Endothelial cell (in vitro differentiated cells): ENCODE results near the gene C16orf89. TPM values are rescaled to one million over a fixed set of nuclear protein-coding genes. Genes with fewer than 3 reads are reported as not detected.
"Not testable (repeated sequence)": the region's sequence is repeated elsewhere in the genome, so short reads cannot be mapped to it uniquely, and the experiment has no call there.

Experiments
- DNase-seq: peaks from one replicate; pipeline ENCODE4 v3.0.0; 2021; ENCODE audit warnings: low spot score
- H3K27ac Mint-ChIP-seq: one replicate; pipeline ENCODE4 v1.8.0; 2021; ENCODE audit warnings: mixed read lengths, inconsistent platforms; ENCODE audit not compliant: unreplicated experiment
- H3K27me3 Mint-ChIP-seq: one replicate; pipeline ENCODE4 v1.8.0; 2021; ENCODE audit warnings: mild to moderate bottlenecking, moderate library complexity, mixed read lengths, inconsistent platforms; ENCODE audit not compliant: unreplicated experiment
- H3K36me3 Mint-ChIP-seq: one replicate; pipeline ENCODE4 v1.8.0; 2021; ENCODE audit warnings: mild to moderate bottlenecking, low read depth, mixed read lengths, inconsistent platforms; ENCODE audit not compliant: unreplicated experiment
- H3K4me1 Mint-ChIP-seq: one replicate; pipeline ENCODE4 v1.8.0; 2021; ENCODE audit warnings: mild to moderate bottlenecking, mixed read lengths, inconsistent platforms; ENCODE audit not compliant: unreplicated experiment
- H3K4me3 Mint-ChIP-seq: one replicate; pipeline ENCODE4 v1.8.0; 2021; ENCODE audit warnings: mild to moderate bottlenecking, mixed read lengths, inconsistent platforms; ENCODE audit not compliant: unreplicated experiment
- H3K9me3 Mint-ChIP-seq: one replicate; pipeline ENCODE4 v1.8.0; 2021; ENCODE audit warnings: mixed read lengths, inconsistent platforms; ENCODE audit not compliant: unreplicated experiment
- total RNA-seq: library from RNA; stranded (reverse); fragmentation: NEBNext Ultra II Directional; extraction: Animal tissue kit (Norgen Biotek cat#: 25700); gene quantifications from one replicate; pipeline ENCODE4 v1.2.1, GENCODE V29; 2021; ENCODE audit not compliant: unreplicated experiment
- TF ChIP-seq, protein P1 (sequence below): fragments of 200-600 bp; sonication (generic); IDR thresholded peaks from one replicate; pipeline ENCODE4 v1.5.0; 2021; ENCODE audit warnings: antibody characterized with exemption; ENCODE audit not compliant: unreplicated experiment

The C16orf89 gene
- total RNA-seq, 1 donor from 2014 or later = not detected

DNA sequence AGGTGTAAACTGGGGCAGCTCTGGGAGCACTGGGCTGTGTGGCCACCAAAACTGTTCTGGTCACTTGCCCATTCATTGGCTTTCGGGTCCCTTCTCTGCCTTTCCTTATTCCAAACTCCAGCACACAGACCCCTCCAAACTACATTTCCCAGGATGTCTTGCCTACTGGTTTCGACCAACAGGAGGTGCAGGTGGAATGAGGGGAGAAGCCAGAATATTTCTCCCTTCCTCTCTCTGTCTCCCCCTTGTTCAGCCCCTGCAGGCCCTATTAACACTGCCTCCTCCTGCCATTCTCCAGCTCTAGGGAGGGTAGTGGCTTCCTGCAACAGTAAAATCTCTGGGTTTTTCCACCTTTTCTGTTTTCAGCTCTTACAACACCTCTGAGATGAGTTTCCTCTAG is 18.8 kb downstream of the C16orf89 start:
- H3K27me3 Mint-ChIP-seq = peaks cover 7% of the 10 kb centered on the region
- TF ChIP-seq, protein P1, sequence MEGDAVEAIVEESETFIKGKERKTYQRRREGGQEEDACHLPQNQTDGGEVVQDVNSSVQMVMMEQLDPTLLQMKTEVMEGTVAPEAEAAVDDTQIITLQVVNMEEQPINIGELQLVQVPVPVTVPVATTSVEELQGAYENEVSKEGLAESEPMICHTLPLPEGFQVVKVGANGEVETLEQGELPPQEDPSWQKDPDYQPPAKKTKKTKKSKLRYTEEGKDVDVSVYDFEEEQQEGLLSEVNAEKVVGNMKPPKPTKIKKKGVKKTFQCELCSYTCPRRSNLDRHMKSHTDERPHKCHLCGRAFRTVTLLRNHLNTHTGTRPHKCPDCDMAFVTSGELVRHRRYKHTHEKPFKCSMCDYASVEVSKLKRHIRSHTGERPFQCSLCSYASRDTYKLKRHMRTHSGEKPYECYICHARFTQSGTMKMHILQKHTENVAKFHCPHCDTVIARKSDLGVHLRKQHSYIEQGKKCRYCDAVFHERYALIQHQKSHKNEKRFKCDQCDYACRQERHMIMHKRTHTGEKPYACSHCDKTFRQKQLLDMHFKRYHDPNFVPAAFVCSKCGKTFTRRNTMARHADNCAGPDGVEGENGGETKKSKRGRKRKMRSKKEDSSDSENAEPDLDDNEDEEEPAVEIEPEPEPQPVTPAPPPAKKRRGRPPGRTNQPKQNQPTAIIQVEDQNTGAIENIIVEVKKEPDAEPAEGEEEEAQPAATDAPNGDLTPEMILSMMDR = no peak
- no peaks in the 10 kb centered on the region for H3K4me1 Mint-ChIP-seq
- no peak overlapping the region for H3K27ac Mint-ChIP-seq
- H3K4me3 Mint-ChIP-seq = no peak overlapping the region
- H3K36me3 Mint-ChIP-seq = no peaks in the 10 kb centered on the region
- no peaks in the 10 kb centered on the region for H3K9me3 Mint-ChIP-seq
- no peak for DNase-seq

DNA sequence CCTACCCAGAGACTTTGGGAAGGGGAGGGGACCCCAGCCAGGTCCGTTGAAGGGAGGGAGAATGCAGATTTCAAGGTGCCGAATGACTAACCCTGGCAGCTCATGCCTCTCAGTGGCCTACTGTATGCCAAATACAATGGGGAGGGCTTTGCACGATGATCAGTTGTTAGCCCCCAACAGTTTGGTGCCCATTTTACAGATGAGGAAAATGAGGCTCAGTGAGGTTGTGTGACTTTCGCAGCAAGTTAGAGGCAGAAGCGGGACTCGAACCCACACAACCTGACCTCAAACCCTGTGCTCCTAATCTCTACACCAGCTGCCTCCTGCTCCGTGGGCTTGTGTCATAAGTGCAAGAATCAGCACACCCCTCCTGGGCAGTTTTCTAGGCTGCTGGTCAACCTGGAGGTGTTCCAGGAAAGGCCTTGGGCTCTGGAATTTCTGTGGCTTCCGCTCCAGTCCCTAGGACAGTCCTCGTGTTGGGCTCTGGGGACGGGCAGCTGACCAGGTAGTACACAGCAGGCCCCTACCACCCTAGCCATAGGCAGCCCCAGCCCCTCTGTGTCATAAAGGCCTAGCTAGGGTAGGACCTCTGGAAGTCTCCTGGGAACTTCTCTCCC is 20.1 kb downstream of the C16orf89 start:
- Mint-ChIP-seq H3K4me1 (no peaks in the 10 kb centered on the region), H3K27ac (no peak overlapping the region), H3K27me3 (peaks cover 7% of the 10 kb centered on the region), H3K36me3 (no peaks in the 10 kb centered on the region), H3K9me3 (no peaks in the 10 kb centered on the region), H3K4me3 (no peak overlapping the region)
- TF ChIP-seq, protein P1 = no peak
- DNase-seq = no peak

DNA sequence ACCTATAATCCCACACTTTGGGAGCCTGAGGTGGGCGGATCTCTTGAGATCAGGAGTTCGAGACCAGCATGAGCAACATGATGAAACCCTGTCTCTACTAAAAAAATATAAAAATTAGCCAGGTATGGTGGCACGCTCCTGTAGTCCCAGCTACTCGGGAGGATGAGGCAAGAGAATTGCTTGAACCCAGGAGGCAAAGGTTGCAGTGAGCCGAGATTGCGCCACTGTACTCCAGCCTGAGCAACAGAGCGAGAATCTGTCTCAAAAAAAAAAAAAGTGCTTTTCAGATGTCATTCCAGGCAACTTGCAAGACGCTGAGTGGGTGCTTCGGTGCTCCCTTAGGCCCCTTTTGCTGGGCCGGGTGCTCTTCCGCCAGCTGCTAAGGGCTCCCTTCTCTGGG is 21.2 kb downstream of the C16orf89 start:
- not testable (repeated sequence) for H3K9me3 Mint-ChIP-seq, H3K27ac Mint-ChIP-seq, H3K27me3 Mint-ChIP-seq, H3K36me3 Mint-ChIP-seq, DNase-seq, H3K4me1 Mint-ChIP-seq, H3K4me3 Mint-ChIP-seq

DNA sequence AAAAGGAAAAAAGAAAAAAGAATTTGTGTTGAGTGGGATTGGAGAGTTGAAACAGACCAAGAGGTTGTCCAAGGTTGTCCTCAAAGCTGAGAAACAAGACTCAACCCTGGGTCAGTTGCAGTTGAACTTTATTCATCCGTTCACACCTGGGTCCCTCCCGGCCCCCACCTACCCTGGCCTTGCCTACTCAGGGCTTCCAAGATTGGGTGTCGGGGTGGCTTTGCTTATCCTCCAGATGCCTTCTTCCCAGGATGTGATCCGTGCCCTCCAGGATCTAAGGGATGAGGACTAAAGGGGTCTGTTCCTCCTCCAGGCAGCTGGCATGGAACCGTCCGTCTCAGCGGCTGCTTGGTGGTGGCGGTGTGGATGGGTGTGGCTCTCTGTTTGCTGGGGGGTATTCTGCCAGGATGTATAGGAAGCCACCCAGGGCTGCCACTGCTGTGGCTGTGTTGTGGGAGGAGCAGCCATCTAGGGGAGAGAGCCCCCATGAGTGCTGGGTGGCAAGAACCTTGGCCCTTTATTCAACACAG is 21.7 kb downstream of the C16orf89 start:
- no peak overlapping the region for H3K27ac Mint-ChIP-seq
- no peaks in the 10 kb centered on the region for H3K4me1 Mint-ChIP-seq

DNA sequence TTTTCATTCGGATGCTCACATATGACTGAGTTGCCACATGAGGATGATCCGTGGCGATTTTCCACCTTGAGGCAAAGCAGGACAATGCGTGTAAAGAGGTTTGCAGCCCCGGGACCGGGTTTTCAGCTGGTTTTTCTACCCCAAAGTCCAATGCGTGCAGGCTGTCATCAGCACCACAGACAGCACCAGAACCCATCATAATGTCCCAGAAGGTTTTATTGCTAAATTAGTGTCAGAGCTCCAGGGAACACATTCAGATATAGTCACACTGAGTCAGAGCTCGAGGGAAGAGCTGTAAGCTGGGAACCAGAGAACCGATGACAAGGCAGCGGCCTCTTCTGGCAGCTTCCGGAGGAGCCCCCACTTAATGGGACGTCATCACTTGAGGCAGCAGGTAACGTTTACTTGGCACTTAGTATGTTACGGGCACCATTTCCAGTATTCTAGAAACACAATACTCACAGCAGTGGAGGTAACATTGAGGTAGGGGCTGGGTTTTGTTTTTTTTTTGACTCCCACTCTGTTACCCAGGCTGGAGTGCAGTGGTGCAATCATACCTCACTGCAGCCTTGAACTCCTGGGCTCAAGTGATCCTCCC is 23.1 kb downstream of the C16orf89 start:
- TF ChIP-seq, protein P1 = no peak
- peaks cover 7% of the 10 kb centered on the region for H3K27me3 Mint-ChIP-seq

More for the DNA sequence above, 21.7 kb downstream of the C16orf89 start:
- TF ChIP-seq, protein P1 = no peak
- H3K9me3 Mint-ChIP-seq = no peaks in the 10 kb centered on the region
- peaks cover 7% of the 10 kb centered on the region for H3K27me3 Mint-ChIP-seq
- no peak for DNase-seq
- no peak overlapping the region for H3K4me3 Mint-ChIP-seq
- H3K36me3 Mint-ChIP-seq = no peaks in the 10 kb centered on the region

More for the DNA sequence above, 23.1 kb downstream of the C16orf89 start:
- Mint-ChIP-seq H3K9me3 (no peaks in the 10 kb centered on the region), H3K4me3 (no peak overlapping the region), H3K36me3 (no peaks in the 10 kb centered on the region), H3K27ac (no peak overlapping the region), H3K4me1 (no peaks in the 10 kb centered on the region)
- DNase-seq = no peak
